PC-9 (cell line): ENCODE measurements around the gene DUSP6.

Experiments used
- EZH2 ChIP-seq: fragments of 200-600 bp; sonication (generic); IDR thresholded peaks from 2 replicates; pipeline ENCODE4 v1.8.0; 2017; ENCODE audit warnings: antibody characterized with exemption, low read depth
- TF ChIP-seq, protein P1 (sequence below): fragments of 200-600 bp; sonication (generic); conservative IDR thresholded peaks from 2 replicates; pipeline ENCODE4 v1.6.1; 2017; ENCODE audit warnings: mixed run types, antibody characterized with exemption, mild to moderate bottlenecking, moderate library complexity

DNA sequence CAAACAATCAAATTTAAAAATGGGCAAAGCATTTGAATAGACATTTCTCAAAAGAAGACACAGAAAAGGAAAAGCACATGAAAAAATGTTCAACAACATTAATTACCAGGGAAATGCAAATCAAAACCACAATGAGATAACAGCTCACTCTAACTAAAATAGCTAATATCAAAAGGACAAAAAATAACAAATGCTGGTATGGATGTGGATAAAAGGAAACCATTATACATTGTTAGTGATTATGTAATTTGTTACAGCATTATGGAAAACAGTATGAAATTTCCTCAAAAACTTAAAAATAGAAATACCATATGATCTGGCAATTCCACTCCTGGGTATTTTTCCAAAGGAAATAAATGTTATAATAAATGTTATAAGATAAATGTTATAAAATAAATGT is 52.9 kb downstream of the DUSP6 start:
- TF ChIP-seq, protein P1, sequence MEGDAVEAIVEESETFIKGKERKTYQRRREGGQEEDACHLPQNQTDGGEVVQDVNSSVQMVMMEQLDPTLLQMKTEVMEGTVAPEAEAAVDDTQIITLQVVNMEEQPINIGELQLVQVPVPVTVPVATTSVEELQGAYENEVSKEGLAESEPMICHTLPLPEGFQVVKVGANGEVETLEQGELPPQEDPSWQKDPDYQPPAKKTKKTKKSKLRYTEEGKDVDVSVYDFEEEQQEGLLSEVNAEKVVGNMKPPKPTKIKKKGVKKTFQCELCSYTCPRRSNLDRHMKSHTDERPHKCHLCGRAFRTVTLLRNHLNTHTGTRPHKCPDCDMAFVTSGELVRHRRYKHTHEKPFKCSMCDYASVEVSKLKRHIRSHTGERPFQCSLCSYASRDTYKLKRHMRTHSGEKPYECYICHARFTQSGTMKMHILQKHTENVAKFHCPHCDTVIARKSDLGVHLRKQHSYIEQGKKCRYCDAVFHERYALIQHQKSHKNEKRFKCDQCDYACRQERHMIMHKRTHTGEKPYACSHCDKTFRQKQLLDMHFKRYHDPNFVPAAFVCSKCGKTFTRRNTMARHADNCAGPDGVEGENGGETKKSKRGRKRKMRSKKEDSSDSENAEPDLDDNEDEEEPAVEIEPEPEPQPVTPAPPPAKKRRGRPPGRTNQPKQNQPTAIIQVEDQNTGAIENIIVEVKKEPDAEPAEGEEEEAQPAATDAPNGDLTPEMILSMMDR = no peak
- no peak for TF ChIP-seq EZH2
